Activated CD8-positive, alpha-beta T cell treated with anti-CD3 and anti-CD28 coated beads for 36 hours (primary cell): Measurements from ENCODE around the gene EXOC7. TPM values are rescaled to one million over a fixed set of nuclear protein-coding genes. Genes with fewer than 3 reads are reported as not detected.

Source experiments
- ATAC-seq: fragments of 200-7000 bp; cut with Tn5 transposase; one replicate; pipeline ENCODE4 v1.10.0; 2021; ENCODE audit warnings: mild to moderate bottlenecking, moderate library complexity
- CTCF ChIA-PET: fragments of 350-600 bp; sonication (Branson Sonifier 250); formaldehyde crosslinking; loops from one replicate; lab custom pipeline; 2021; ENCODE audit warnings: antibody characterized with exemption; lab: Charles Lee
- POLR2A ChIA-PET: fragments of 350-600 bp; sonication (Branson Sonifier 250); formaldehyde crosslinking; loops from one replicate; lab custom pipeline; 2021; ENCODE audit warnings: antibody characterized with exemption; lab: Charles Lee
- DNase-seq: peaks from one replicate; pipeline ENCODE4 v3.0.0-alpha.2; 2020
- H3K27ac Mint-ChIP-seq: one replicate; pipeline ENCODE4 v1.8.0; 2021; ENCODE audit warnings: mild to moderate bottlenecking, mixed read lengths
- H3K27me3 Mint-ChIP-seq: one replicate; pipeline ENCODE4 v1.8.0; 2021; ENCODE audit warnings: mixed read lengths
- H3K36me3 Mint-ChIP-seq: one replicate; pipeline ENCODE4 v1.8.0; 2021; ENCODE audit warnings: low read depth, mixed read lengths
- H3K4me1 Mint-ChIP-seq: one replicate; pipeline ENCODE4 v1.8.0; 2021; ENCODE audit warnings: low read depth, mixed read lengths
- H3K4me3 Mint-ChIP-seq: one replicate; pipeline ENCODE4 v1.8.0; 2021; ENCODE audit warnings: mild to moderate bottlenecking, moderate library complexity, mixed read lengths
- H3K9me3 Mint-ChIP-seq: one replicate; pipeline ENCODE4 v1.8.0; 2021; ENCODE audit warnings: mixed read lengths
- intact Hi-C: fragments of 100-400 bp; cut with micrococcal nuclease; formaldehyde crosslinking; loops from one replicate; pipeline ENCODE4 v1.10.0; 2022
- total RNA-seq, 2 experiments: library from RNA; stranded (reverse); gene quantifications; one replicate each; pipeline ENCODE4 v1.2.3, GENCODE V29; 2021
- TF ChIP-seq, protein P1 (sequence below): fragments of 200-600 bp; IDR thresholded peaks from one replicate; pipeline ENCODE4 v1.8.0; 2022; ENCODE audit warnings: antibody characterized with exemption, mild to moderate bottlenecking

Gene EXOC7
- total RNA-seq, 2 experiments from 2014 or later: 53.5 to 64.9 TPM

GRCh38 chr17:76076146-76076764, 27.3 kb downstream of the EXOC7 start:
- Mint-ChIP-seq H3K4me3 (peak overlapping the region; percentile 66), H3K4me1 (peaks cover 41% of the 10 kb centered on the region), H3K36me3 (peaks cover 1% of the 10 kb centered on the region), H3K9me3 (no peaks in the 10 kb centered on the region), H3K27me3 (peaks cover 47% of the 10 kb centered on the region), H3K27ac (no peak overlapping the region)
- no peak for ATAC-seq
- POLR2A ChIA-PET: interaction anchor here (0.5 to 2.3 kb wide), 7 partner anchors 10 to 45 kb away, joined by 3 to 6 read pairs (median 4); no protein-coding TSS in a partner anchor
- TF ChIP-seq, protein P1, sequence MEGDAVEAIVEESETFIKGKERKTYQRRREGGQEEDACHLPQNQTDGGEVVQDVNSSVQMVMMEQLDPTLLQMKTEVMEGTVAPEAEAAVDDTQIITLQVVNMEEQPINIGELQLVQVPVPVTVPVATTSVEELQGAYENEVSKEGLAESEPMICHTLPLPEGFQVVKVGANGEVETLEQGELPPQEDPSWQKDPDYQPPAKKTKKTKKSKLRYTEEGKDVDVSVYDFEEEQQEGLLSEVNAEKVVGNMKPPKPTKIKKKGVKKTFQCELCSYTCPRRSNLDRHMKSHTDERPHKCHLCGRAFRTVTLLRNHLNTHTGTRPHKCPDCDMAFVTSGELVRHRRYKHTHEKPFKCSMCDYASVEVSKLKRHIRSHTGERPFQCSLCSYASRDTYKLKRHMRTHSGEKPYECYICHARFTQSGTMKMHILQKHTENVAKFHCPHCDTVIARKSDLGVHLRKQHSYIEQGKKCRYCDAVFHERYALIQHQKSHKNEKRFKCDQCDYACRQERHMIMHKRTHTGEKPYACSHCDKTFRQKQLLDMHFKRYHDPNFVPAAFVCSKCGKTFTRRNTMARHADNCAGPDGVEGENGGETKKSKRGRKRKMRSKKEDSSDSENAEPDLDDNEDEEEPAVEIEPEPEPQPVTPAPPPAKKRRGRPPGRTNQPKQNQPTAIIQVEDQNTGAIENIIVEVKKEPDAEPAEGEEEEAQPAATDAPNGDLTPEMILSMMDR: no peak
- CTCF ChIA-PET: interaction anchor here (0.7 to 1.6 kb wide), 3 partner anchors 28 to 203 kb away, joined by 3 to 4 read pairs (median 3); partner anchors contain the start of gene EXOC7
- intact Hi-C loops: no loop called here
- peak; percentile 19 for DNase-seq

DNA sequence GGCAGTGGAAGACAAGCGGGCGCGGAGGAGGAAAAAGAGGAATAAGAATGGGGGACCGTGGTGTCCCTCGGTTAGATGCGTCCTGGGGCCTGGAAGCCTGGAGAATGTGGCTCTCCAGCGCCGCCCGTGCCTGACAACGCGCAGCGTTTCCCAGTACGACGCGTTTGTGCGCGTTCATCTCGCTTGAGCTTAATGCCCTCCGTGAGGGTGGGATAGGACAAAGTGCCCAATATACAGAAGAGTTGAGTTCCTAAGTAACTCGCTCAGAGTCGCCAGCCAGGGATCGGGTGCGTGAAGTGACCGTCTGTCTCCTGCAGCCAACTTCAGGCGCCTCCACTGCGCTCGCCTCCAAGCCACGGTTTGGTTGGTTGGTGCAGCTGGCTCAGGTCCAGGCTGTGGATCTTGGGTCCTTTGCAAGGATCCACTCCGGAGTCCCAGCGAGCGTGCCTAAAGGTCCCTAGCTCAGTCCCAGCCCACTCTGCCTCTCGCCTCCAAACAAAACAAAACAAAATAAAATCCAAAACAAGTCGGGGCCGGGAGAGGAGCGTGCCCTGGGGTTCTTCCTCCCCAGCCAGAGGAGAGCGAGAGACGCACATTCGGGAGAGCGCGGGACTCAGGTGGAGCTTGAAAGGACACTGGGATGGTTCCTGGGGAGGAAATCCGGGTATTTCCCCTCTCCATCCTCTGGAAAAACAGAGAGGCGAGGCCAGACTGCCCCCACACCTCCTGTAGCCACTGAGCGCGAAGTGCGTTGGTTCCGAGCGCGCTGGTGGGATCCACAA, 28.0 kb downstream of the EXOC7 start:
- ATAC-seq: no peak
- peaks cover 47% of the 10 kb centered on the region for H3K27me3 Mint-ChIP-seq
- no peaks in the 10 kb centered on the region for H3K9me3 Mint-ChIP-seq
- H3K4me1 Mint-ChIP-seq: peaks cover 46% of the 10 kb centered on the region
- H3K27ac Mint-ChIP-seq: no peak overlapping the region
- peaks cover 1% of the 10 kb centered on the region for H3K36me3 Mint-ChIP-seq
- intact Hi-C loops: no loop called here
- TF ChIP-seq, protein P1: no peak
- POLR2A ChIA-PET: interaction anchor here (0.8 to 2.3 kb wide), 10 partner anchors 11 to 278 kb away, joined by 3 to 6 read pairs (median 4); no protein-coding TSS in a partner anchor
- DNase-seq: peak; percentile 28
- CTCF ChIA-PET: interaction anchor here (0.7 to 1.6 kb wide), 3 partner anchors 28 to 204 kb away, joined by 3 to 4 read pairs (median 3); partner anchors contain the start of gene EXOC7
- H3K4me3 Mint-ChIP-seq: peak overlapping the region; percentile 19

GRCh38 chr17:76074390-76075363, 28.9 kb downstream of the EXOC7 start, which contains the start of gene GALR2:
Gene GALR2, plus strand, starts transcription at chr17:76074781. Its CDS starts 103 bp downstream, at chr17:76074884.
- CTCF ChIA-PET: interaction anchor here (1.6 kb wide), 2 partner anchors 29 to 75 kb away, joined by 3 to 4 read pairs; partner anchors contain the start of gene EXOC7
- peaks cover 6% of the 10 kb centered on the region for H3K36me3 Mint-ChIP-seq
- H3K9me3 Mint-ChIP-seq: no peaks in the 10 kb centered on the region
- POLR2A ChIA-PET: interaction anchor here (0.8 to 2.3 kb wide), 9 partner anchors 12 to 278 kb away, joined by 3 to 6 read pairs (median 4); no protein-coding TSS in a partner anchor
- DNase-seq: peak; percentile 24
- intact Hi-C loops: no loop called here
- no peak for ATAC-seq
- H3K27ac Mint-ChIP-seq: no peak within 1 kb of the TSS
- H3K4me1 Mint-ChIP-seq: peaks cover 48% of the 10 kb centered on the region
- peak within 1 kb of the TSS; percentile 19 for H3K4me3 Mint-ChIP-seq
- H3K27me3 Mint-ChIP-seq: peaks cover 47% of the 10 kb centered on the region
- TF ChIP-seq, protein P1: no peak

DNA sequence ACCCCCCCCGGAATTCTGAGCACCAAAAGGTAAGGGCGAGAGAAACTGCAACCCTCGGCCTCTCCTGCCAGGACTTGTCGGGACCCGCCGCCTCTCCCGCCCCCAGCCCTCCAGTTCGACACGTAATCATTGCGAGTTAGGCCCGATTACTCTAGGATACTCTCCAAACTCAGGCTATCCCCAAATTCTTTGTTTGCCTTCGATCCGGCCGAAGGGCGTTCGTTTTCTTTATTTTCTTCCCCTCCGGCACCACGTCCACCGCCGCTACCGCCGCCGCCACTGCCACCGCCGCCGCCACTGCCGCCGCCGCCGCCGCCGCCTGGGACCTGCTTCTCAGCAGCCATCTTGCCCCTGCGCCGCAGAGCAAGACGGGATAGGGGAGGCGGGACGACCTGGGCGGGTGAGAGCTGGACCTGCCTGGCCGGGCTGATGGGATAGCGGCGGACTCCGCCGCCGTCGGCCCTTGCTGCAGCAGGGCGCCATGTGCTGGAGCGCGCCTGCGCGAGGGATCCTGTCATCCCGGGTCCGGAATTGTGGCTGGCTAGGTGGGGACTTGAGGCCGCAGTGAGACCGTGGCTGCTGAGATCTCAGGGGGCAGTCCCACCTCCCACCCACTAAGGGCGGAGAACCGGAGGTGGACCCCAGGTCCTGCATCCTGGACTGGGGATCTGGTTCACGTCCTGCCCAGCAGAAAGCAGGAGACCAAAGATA, 31.3 kb downstream of the EXOC7 start, which contains the start of gene SRP68:
Gene SRP68 (minus strand): TSS at position 370 of the 711 bp plus-strand sequence. CDS start 26 bp downstream, at position 344.
- peak within 1 kb of the TSS; percentile 92 for H3K4me3 Mint-ChIP-seq
- peaks cover 30% of the 10 kb centered on the region for H3K27me3 Mint-ChIP-seq
- ChIA-PET CTCF (interaction anchor here (1.3 to 1.4 kb wide), 2 partner anchors 58 to 84 kb away, joined by 3 to 10 read pairs; no protein-coding TSS in a partner anchor), POLR2A (interaction anchor here (0.8 to 2.1 kb wide), 12 partner anchors 8 to 428 kb away, joined by 3 to 10 read pairs (median 4); partner anchors contain the start of gene EXOC7)
- H3K4me1 Mint-ChIP-seq: peaks cover 42% of the 10 kb centered on the region
- DNase-seq (peak; percentile 86), ATAC-seq (peak; percentile 82)
- intact Hi-C loops: no loop called here
- H3K36me3 Mint-ChIP-seq: peaks cover 15% of the 10 kb centered on the region
- TF ChIP-seq, protein P1: no peak
- H3K9me3 Mint-ChIP-seq: no peaks in the 10 kb centered on the region
- peak within 1 kb of the TSS; percentile 99 for H3K27ac Mint-ChIP-seq
